Germinal center (tissue), 1 donor: Measurements from ENCODE around the gene AP5S1.
"Not testable (repeated sequence)": the region's sequence is repeated elsewhere in the genome, so short reads cannot be mapped to it uniquely, and the experiment has no call there.

ENCODE experiments used
- DNase-seq: peaks from one replicate; pipeline ENCODE4 v3.0.0; 2012; ENCODE audit warnings: mixed read lengths, low spot score

Gene AP5S1

DNA sequence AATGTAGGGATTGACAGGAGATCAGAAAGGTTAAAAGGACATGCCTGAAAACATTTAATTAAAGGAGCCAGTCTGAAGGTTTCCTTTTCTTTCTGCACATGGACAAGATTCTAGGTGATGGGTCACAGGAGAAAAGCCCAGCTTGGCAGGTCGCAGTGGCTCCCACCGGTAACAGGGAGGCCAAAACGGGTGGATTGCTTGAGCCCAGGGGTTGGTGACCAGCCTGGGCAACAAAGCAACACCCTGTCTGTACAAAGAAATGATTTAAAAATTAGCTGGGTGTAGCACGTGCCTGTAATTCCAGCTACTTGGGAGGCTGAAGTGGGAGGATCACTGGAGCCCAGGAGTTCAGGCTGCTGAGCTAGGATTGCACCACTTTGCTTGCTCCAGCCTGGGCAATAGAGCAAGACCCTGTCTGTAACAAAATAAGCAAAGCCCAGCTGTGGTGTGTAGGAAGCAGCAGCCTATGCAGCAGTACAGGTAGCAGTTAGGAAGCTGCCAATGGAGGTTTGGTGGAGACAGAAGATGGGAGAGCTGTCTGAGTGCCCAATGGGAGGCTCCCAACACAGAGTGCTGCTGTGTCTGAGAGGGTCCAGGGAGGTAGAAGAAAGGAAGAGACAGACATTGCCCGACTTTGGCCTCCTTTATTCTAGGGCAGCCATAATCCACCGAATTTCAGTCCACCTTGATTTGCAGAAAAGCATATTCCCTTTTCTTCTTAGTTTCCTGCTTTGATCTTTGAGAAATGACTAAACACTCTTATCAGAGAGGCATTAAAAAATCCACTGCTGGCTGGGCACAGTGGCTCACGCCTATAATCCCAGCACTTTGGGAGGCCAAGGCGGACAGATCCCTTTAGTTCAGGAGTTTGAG, 7.1 kb upstream of the AP5S1 start:
- DNase-seq: no peak

DNA sequence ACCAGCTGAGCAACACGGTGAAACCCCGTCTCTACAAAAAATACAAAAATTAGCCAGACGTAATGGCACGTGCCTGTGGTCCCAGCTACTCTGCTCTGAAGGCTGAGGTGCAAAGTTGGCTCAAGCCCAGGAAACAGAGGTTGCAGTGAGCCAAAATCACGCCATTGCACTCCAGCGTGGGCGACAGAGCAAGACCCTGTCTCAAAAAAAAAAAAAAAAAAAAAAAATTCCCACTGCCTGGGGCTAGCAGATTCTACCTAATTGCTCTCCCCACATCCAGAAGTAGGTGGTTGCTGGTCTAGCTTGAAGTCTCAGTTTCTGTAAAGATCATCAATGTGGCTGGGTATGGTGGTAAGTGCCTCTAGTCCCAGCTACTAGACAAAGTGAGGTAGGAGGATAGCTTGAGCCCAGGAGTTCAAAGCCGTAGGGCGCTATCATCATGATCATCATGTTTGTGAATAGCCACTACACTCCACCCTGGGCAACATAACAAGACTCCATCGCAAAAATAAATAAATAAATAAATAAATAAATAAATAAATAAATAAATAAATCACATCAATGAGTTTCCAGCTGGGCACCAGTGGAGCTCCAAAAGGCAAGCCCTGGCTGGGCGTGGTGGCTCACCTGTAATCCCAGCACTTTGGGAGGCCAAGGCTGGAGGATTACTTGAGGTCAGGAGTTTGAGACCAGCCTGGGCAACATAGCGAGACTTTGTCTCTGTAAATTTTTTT, 6.3 kb upstream of the AP5S1 start:
- DNase-seq: no peak

- DNase-seq: no peak
Observed at GRCh38 chr20:3814928-3815495, 5.3 kb upstream of the AP5S1 start.

DNA sequence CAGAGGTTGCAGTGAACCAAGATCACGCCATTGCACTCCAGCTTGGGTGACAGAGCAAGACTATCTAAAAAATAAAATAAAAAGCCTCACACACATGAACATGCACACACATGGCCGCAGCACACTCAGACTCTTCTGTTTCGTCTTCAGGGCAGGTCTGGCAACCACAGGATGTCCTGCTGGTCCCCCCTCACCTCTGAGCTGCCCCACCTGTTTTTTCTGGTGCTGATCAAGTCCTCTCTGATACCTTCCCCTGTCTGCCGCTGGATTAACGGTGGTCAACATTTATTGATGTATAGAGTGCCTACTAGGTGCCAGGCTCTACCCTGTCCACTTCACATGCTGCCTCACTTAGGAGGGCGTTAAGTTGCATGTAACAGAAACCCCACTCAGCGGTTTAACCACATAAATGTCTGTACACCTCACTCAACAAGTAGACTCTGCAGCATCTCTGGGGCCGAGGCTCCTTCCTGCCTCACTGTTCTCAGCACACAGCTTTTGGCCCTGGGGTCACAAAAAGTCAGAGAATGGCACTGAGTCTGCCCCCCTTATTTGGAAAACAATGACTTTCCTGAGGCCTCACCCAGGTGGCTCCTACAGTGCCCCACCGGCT, 4.5 kb upstream of the AP5S1 start:
- DNase-seq: no peak

GRCh38 chr20:3818155-3819151, 1.9 kb upstream of the AP5S1 start:
- DNase-seq: no peak

DNA sequence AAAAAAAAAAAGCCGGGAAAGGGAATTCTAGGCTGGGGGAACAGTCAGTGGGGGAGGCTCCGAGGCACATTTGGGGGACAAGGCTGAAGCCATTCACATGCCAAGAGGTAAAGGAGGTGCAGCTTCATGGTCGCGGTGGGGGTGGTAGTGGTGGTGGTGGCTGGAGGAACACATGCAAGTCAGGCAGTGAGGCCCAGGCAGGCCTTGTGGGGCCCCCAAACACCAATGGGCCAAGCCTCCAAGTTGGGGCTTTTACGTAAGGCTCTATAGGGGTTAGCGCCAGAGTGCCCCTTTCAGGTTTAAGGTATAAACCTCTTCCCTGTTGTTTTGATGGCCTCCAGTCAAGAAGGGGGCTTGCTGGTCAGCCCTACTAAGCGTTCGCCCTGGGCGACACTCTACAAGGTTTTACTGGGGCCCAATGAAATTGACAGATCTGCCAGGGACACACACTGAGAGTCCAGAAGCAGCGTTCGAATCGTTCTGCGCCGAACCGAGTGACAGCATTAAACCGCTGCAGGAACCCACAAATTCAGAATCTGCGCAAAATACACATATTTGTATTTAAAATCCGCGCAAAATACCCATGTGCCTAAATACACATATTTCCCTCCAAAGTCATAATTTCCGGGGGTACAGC, 818 bp upstream of the AP5S1 start:
- no peak for DNase-seq

GRCh38 chr20:3820901-3821727, 767 bp downstream of the AP5S1 start:
- no peak for DNase-seq

DNA sequence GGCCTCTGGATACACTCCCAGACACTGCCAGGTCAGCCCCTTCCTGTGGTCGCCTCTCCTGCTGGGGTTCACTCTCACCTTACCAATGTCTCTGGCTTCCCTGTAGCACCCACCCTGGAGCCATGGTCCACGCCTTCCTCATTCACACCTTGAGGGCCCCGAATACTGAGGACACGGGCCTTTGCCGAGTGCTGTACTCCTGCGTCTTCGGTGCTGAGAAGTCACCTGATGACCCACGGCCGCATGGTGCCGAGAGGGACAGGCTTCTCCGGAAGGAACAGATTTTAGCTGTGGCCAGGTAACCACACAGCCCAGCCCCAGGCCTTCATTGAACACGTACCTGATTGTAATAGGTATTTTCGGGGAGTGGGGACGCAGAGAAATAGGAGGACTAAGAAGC, 1.6 kb downstream of the AP5S1 start:
- no peak for DNase-seq

- no peak for DNase-seq
Observed at GRCh38 chr20:3823881-3824280, 3.5 kb downstream of the AP5S1 start.

GRCh38 chr20:3825526-3825925, 5.2 kb downstream of the AP5S1 start:
- DNase-seq: no peak

- no peak for DNase-seq
Observed at GRCh38 chr20:3826420-3826819, 6.1 kb downstream of the AP5S1 start.

GRCh38 chr20:3828798-3829197, 8.5 kb downstream of the AP5S1 start:
- DNase-seq: no peak

DNA sequence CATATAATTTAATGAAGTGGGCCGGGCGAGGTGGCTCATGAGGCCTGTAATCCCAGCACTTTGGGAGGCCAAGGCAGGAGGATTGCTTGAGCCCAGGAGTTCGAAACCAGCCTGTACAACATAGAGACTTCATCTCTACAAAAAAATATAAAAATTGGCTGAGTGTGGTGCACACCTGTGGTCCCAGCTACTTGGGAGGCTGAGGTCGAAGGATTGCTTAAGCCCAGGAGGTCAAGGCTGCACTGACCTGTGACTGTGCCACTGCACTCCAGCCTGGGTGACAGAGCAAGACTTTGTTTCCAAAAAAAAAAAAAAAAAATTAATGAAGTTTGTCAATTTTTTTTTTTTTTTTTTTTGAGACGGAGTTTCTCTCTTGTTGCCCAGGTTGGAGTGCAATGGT, 9.5 kb downstream of the AP5S1 start:
- DNase-seq: not testable (repeated sequence)

DNA sequence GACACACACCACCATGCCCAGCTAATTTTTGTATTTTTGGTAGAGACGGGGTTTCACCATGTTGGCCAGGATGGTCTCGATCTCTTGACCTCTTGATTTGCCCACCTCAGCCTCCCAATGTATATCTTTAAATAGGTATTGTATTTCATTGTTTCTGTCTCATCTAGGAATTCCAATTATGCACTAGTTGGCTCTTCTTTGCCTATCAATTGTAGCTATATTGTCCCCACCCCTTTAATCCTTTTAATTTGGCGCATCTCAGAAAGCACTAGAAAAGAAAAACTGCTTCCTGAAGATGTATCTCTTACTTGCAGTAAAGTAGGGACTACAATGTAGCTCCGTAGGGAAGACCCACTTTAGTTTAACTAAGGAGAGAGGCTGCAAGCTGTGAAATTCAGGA, 15.8 kb downstream of the AP5S1 start:
- no peak for DNase-seq

DNA sequence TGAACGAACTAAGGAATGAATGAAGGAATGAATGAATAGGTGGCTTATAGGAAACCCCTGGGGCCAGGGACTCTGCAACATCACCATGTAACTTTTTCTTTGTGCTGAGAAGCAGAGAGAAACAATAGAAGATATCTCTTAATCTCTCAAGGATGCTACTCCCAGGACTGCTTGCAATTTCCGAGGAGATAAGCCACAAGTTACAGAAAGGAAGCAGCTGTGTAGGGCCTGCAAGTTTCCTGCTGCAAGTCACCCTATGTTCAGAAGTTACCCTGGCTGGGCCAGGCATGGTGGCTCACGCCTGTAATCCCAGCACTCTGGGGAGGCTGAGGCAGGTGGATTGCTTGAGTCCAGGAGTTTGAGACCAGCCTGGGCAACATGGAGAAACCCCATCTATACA, 19.0 kb downstream of the AP5S1 start:
- no peak for DNase-seq

GRCh38 chr20:3840201-3840600, 19.9 kb downstream of the AP5S1 start:
- not testable (repeated sequence) for DNase-seq

- DNase-seq: no peak
Observed at GRCh38 chr20:3842348-3842930, 22.1 kb downstream of the AP5S1 start.

DNA sequence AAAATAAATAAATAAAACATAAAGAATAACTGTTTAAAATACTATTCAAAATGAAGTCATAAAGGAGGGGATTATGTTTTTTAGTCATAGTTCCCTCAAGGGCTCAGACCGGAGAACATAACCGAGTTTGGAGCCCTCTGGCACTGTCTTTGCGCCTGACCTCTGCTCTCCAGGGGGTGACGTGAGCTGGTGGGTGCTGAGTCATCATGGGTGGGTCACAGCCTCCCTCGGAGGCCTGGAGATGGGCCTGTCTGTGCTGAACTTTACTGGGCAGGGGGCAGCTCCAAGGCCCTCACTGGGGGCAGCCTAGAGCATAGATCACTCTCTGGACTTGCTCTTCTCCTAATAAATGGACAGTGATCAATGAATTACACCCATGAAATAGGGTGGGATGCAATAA, 23.1 kb downstream of the AP5S1 start:
- DNase-seq: no peak

DNA sequence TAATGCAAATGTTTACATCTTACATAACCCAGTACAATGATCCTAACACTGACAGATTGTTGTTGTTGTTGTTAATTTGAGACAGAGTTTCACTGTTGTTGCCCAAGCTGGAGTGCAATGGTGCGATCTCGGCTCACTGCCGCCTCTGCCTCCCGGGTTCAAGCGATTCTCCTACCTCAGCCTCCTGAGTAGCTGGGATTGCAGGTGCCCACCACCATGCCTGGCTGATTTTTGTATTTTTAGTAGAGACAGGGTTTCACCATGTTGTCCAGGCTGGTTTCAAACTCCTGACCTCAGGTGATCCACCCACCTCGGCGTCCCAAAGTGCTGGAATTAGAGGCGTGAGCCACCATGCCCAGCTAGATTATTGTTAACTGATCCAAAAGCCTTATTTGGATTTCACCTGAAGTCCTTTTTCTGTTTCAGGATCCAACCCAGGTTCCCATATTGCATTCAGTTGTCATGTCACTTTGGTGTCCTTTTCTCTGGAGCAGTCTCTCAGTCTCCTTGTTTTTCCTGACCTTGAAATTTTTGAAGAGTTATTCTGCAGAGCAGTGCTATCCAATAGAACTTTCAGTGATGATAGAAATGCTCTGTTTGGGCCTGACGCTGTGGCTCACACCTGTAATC, 23.8 kb downstream of the AP5S1 start:
- not testable (repeated sequence) for DNase-seq
